ENCODE data around the gene LGALS3.

LGALS3 gene

GRCh38 chr14:55115861-55116245, 13.2 kb upstream of the LGALS3 start:
- no peak for DNase-seq

DNA sequence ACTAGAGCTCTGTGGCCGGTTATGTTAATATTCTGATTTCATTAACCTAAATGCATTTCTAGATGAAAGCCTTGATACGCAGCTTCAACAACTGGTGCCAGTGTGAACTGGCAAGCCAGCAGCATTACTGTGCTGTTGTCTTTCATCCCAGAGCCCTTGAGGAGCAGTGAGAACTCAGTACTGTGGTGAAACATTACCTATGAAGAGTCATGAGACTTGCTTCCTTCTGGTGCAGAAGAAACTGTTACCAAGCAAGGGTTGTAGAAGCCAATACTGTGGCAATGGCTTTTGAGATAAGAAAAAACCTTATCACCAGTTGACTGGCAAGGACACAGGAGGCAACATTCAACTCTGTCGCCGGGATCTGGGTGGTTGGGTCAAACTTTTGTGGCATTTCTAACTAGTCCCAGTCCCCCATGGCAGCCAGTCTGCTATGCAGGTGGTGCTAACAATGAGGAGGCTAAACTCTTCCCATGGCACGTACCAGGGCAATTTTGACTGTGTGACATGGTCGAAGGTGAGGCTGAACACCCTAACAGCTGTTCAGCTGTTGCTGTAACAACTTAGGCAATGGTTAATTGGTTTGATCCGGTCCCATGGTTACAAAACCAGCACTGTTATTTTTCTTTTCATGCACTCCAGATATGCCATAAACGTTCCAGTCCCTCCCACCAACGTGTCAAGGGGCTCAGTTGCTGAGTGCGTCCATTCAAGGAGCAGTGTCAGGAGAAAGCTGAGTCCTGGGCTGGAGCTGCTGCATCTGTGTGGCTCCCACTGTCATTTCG, 12.6 kb upstream of the LGALS3 start:
- no peak for DNase-seq

DNA sequence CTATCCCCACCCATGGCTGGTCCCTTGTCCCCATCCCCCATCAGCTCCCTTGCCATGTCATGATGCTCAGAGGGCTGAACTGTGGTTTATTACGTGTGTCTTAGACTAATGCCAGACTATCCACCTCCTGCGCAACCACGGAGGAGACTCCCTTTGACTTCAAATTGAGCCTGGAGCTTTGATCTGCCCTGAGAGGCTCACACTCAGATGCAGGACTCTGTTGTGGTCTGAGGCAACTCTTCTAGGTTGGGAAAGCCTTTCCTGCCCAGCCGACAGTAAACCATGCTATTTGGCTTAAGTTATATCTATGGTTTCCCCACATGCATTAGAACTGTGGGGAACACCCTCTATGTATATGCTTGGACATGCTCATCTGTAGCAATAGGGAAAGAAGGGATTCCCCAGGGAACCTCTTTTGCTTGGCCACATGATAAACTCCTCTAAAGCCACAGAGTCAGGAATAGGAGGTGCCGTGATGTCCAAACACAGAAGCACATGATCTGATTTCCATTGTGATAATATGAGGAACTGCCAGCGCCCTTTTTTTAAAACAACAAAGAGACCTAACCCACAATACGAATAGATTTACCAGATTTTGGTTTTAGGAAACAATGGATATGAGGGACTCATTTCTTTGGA, 11.1 kb upstream of the LGALS3 start:
- no peak for DNase-seq

GRCh38 chr14:55118761-55119160, 10.3 kb upstream of the LGALS3 start:
- DNase-seq = no peak

- no peak for DNase-seq
Measured at GRCh38 chr14:55120571-55121495, 8.2 kb upstream of the LGALS3 start.

DNA sequence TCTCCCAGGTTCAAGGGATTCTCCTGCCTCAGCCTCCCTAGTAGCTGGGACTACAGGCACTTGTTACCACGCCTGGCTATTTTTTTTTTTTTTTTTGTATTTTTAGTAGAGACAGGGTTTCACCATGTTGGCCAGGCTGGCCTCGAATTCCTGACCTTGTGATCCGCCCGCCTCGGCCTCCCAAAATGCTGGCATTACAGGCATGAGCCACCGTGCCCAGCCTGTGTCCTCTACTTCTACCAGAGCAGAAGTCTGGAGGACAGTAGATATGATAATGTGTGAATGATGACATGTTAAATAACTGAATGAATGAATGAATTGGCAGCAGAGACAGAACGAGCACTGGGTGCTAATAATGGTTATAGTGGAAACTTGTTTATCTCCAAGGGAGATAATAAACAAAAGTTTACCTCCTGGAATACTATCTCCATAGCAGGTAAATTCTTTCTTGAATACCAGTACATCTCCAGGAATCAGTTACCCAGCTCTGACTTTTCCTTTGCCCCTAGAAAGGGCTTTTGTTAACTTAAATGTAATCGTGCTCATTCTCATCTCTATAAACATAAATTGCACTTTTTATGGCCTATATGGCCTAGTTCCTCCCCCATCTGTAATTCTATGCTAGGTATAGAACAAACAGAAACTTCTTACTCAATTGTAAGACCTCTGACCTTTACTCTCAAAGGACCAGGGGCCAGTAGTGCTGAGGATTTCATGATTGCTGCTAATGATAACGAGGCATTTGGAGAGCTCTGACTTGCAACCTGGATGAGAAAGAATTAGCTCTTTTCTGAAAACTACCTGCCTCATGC, 7.2 kb upstream of the LGALS3 start:
- DNase-seq = no peak

DNA sequence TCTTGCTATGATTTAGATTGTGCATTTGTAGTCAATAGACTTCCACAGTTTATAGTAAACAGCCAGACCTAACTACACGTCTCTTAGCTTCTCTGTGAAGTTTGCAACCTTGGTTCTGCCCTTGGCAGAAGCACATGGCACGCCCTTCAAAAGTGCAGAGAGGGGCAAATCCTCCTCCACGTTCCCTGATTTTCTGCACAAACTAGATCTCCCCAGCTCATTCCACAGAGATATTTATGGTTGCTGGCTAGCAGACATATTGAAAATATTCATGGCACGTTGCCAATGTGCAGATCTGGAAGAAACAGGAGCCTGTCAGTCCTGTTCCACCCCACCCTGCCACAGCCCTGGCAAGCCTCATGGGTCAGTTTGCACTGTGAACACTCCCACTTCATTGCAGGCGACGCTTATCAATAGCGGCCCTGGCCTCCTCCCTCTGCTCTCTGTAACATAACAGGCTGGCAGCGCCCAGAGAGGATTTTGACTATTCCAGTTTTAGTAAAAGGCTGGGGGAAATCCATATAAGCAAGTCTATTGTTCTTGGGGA, 6.5 kb upstream of the LGALS3 start:
- DNase-seq = no peak

- DNase-seq = no peak
Measured at GRCh38 chr14:55123101-55123500, 6.0 kb upstream of the LGALS3 start.

GRCh38 chr14:55123852-55124639, 5.0 kb upstream of the LGALS3 start:
- DNase-seq = no peak

GRCh38 chr14:55124774-55125386, 4.2 kb upstream of the LGALS3 start:
- no peak for DNase-seq

- no peak for DNase-seq
Measured at GRCh38 chr14:55125403-55125802, 3.6 kb upstream of the LGALS3 start.

DNA sequence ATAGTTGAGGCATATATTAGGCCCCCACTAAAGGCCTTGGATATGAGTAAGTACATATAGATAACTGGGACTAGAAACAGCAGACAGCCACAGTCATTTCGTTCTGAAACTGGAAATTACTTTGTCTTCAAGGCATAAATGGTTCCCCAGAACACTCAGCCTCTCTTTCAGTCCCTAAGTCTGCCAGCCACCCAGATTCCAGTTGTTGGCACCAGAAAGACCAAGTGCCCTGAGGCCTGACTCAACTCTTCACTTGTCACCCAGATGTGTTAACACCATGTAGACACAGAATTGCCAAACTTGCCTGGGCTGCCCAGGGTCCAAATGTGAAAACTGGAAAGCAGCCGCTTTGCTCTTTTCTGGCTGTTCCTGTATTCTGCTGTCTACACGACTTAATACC, 3.0 kb upstream of the LGALS3 start:
- DNase-seq = no peak

DNA sequence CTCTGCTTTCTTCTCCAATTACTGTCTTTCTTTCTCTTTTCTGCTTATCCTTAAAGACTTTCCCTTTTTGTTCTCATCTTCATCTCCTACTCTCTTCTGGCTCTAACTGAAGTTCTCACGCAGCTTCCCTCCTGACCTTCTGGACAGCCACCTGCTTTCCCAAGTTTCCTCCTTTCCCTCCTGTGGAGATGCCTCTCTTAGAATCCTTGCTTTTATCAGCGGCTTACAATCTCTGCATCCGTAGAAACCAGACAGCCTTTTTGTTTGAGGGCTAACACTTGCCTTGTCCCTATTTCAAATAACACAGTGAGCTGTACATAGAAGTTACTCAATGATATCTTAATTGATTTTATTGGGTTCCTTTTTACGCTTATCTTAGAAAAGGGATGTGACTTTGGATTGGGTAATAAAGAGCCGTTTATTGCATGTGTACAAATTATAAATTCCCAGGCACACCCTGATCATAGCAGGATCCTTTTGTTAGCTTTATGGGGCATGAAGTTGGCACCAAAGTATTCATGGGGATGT, 2.1 kb upstream of the LGALS3 start:
- DNase-seq = no peak

- DNase-seq = no peak
Measured at GRCh38 chr14:55127460-55127951, 1.5 kb upstream of the LGALS3 start.

- no peak for DNase-seq
Measured at GRCh38 chr14:55128386-55129085, 516 bp upstream of the LGALS3 start.

DNA sequence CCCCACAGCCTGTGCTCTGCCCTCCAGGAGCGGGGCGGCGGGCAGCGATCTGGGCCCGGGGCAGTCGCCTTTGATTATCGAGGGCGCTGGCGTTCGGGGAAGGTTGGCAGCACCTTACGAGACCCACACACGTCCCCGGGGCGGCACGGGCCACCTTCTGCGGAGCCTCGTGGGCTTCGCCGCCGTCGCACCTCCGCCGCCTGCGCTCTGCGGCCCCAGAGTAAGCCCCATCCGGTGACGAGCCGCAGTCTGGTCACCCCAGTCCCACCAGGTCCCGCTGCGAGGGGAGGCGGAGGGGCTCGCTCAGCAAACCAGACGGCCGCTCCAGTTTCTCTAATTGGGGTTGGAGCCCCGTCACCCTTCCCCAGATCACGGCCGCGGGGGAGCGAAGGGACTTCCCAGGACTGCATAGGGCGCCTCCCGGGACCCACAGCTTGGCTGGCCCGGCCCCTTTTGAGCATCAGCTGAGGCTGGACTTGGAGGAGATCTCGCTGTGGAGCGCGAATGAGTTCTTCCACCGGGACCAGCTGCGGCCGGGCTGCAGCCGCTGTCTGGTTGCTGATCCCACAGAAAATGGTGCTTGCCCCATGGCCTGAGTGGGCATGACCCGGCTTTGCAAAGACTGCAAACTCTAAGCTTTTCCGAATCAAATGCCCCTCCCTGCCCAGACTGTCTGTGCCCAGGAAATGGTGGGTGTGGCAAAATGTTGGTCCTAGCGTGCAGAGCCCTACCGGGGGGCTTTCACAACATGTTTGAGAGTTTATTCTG, 560 bp downstream of the LGALS3 start:
- no peak for DNase-seq

DNA sequence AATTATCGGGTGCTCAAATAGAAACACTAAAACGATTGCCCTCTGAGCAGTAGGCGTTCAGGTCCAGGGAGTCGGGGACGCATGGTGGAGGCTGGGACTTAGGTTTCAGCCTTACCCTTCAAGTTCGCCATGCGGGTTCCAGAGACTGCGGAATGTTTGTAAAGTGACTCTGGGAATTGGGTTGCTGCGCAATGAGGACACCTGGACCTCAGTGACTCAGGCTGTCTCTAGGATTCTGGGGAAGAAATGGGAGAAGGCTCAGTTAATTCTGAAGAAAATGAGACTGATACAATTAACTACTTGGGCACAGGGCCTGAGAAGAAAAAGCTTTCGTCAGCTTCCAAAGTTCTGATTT, 1.1 kb downstream of the LGALS3 start:
- no peak for DNase-seq

DNA sequence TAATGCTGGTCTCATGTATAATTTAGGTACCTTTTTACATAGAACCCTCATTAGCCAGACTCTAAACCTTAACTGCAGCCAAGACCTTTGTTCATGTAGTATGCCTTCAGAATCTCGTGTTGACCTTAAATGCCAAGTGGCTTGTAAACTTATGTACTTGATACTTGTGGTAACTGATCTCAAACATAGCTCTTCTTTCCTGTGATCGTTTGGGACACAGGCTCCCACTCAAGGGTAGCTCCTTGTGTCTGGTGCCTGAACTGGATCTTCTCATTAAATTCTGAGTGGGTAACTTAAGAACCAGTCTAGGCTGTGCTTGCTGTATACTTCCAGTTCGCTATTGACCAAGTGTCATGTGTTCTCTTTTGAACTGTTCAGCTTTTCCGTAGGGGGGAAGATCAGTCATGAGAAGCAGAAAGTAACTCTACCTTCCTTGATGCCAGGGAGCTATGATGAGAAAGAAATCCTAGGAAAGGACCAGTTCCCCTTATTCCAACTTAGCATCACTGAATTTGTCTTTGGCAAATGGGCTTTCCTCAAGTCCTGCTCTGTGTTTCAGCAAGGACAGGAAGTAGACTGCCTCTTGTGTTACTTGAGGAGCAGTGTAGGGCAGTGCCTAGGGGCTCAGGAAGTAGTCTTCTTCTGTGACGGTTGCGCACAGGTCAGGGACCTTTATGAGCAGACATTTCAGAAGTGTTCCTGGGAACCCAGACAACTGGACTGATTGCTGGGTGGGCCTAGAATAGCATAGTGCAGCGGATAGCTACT, 2.5 kb downstream of the LGALS3 start:
- DNase-seq = no peak

GRCh38 chr14:55133416-55133815, 4.4 kb downstream of the LGALS3 start:
- no peak for DNase-seq

Data from NCI-H2107 (cell line).